DOHH2 (cell line): Measurements from ENCODE around the gene DAAM2.

Source experiments
- H3F3A ChIP-seq: fragments of 200-600 bp; sonication (generic), shearing (Covaris generic); 2 replicates; pipeline ENCODE4 v1.6.0; 2016; ENCODE audit warnings: antibody characterized with exemption, mild to moderate bottlenecking; ENCODE audit not compliant: control insufficient read depth, insufficient read depth
- H3K27ac ChIP-seq: fragments of 200-600 bp; sonication (generic); 2 replicates; pipeline ENCODE4 v1.5.1; 2014; ENCODE audit warnings: low read depth, mild to moderate bottlenecking, low read length, moderate library complexity
- H3K27me3 ChIP-seq: fragments of 200-600 bp; sonication (generic); 2 replicates; pipeline ENCODE4 v1.6.1; 2014; ENCODE audit warnings: mild to moderate bottlenecking, low read length, mixed read lengths; ENCODE audit not compliant: control insufficient read depth
- H3K36me3 ChIP-seq: fragments of 200-600 bp; sonication (generic); 2 replicates; pipeline ENCODE4 v1.6.1; 2014; ENCODE audit warnings: mild to moderate bottlenecking, low read length, moderate library complexity, mixed read lengths; ENCODE audit not compliant: control insufficient read depth
- H3K4me1 ChIP-seq: fragments of 200-600 bp; sonication (generic); 2 replicates; pipeline ENCODE4 v1.6.1; 2014; ENCODE audit warnings: mild to moderate bottlenecking, low read length, mixed read lengths; ENCODE audit not compliant: control insufficient read depth
- H3K4me2 ChIP-seq: fragments of 200-600 bp; sonication (generic); 2 replicates; pipeline ENCODE4 v1.6.0; 2014; ENCODE audit warnings: mild to moderate bottlenecking, low read length, moderate library complexity
- H3K4me3 ChIP-seq: fragments of 200-600 bp; sonication (generic); 2 replicates; pipeline ENCODE4 v1.5.1; 2014; ENCODE audit warnings: mild to moderate bottlenecking, low read length, mixed read lengths
- H3K79me2 ChIP-seq: fragments of 200-600 bp; sonication (generic); 2 replicates; pipeline ENCODE4 v1.6.1; 2014; ENCODE audit warnings: mild to moderate bottlenecking, low read length, mixed read lengths; ENCODE audit not compliant: control insufficient read depth
- H3K9me2 ChIP-seq: fragments of 200-600 bp; sonication (generic); replicated peaks from 2 replicates; pipeline ENCODE4 v1.6.1; 2014; ENCODE audit warnings: mild to moderate bottlenecking, low read length, mixed read lengths; ENCODE audit not compliant: control insufficient read depth
- H3K9me3 ChIP-seq: fragments of 200-600 bp; sonication (generic); 2 replicates; pipeline ENCODE4 v1.6.1; 2014; ENCODE audit warnings: antibody characterized with exemption, low read length, mixed read lengths; ENCODE audit not compliant: control insufficient read depth, insufficient read depth
- H4K20me1 ChIP-seq: fragments of 200-600 bp; sonication (generic); 2 replicates; pipeline ENCODE4 v1.6.0; 2014; ENCODE audit warnings: low read depth, mild to moderate bottlenecking, antibody characterized with exemption, low read length, moderate library complexity; ENCODE audit not compliant: control insufficient read depth, insufficient read depth
- EZH2phosphoT487 ChIP-seq: fragments of 200-600 bp; sonication (generic); IDR thresholded peaks from 2 replicates; pipeline ENCODE4 v1.6.1; 2017; ENCODE audit warnings: borderline replicate concordance, mild to moderate bottlenecking, antibody characterized with exemption, low read length, moderate library complexity, mixed read lengths
- TF ChIP-seq, protein P1 (sequence below): fragments of 200-600 bp; sonication (generic); IDR thresholded peaks from one replicate; pipeline ENCODE4 v1.5.1; 2014; ENCODE audit warnings: antibody characterized with exemption, mild to moderate bottlenecking, low read depth, low read length; ENCODE audit not compliant: poor library complexity, severe bottlenecking

DAAM2 gene

DNA sequence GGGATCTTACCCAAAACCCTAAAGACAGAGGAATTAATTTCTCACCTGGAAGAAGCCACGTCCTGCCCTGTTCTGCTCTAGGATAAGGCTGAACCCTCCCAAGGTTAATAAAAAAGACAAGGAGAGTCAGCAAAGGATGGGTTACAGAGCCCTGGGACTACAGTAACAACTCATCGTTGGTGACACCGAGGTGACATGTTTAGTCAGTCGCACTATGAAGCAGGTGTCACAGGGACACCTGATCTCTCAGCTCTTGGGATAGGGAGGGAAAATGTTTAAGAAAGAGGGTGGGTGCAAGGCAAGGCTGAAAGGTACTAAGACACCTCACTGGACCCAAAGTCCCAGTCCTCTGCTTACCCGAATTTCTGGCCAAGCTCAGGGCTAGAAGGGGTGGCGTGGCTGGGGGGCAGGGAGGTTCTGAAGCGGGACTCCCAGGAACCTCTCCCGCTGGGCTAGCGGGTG is 141.5 kb downstream of the DAAM2 start:
- TF ChIP-seq, protein P1, sequence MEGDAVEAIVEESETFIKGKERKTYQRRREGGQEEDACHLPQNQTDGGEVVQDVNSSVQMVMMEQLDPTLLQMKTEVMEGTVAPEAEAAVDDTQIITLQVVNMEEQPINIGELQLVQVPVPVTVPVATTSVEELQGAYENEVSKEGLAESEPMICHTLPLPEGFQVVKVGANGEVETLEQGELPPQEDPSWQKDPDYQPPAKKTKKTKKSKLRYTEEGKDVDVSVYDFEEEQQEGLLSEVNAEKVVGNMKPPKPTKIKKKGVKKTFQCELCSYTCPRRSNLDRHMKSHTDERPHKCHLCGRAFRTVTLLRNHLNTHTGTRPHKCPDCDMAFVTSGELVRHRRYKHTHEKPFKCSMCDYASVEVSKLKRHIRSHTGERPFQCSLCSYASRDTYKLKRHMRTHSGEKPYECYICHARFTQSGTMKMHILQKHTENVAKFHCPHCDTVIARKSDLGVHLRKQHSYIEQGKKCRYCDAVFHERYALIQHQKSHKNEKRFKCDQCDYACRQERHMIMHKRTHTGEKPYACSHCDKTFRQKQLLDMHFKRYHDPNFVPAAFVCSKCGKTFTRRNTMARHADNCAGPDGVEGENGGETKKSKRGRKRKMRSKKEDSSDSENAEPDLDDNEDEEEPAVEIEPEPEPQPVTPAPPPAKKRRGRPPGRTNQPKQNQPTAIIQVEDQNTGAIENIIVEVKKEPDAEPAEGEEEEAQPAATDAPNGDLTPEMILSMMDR, result no peak
- TF ChIP-seq EZH2phosphoT487, result no peak

DNA sequence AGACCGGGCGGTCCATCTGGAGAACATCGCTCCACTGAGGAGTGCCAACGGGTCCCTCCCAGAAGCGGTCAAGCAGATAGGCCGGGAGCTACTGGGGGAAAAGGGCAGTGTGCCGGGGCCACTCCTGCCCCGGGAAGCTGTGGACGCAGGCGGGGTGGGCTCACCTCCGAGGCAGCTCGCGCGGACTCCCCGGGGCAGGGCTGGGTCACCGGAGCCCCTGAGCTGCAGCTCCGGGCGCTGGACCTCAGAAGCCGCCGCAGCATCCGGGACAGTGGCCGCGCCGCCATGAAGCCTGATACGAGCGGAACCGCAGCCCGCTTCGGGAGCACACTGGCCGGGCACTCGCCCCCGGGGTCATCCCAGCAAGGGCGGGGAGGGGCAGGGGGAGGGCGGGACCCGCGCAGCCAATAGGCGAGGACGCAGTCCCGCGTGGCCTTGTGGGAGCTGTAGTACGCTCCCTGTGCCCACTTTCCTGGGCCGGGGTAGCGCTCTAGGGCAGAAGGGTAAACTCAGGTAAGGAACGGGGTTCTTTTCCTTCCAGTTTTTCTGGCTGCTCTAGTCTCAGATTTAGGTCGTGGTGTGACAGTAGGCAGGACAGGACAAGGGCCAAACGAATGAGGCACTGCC is 142.1 kb downstream of the DAAM2 start, which contains the start of gene MOCS1:
MOCS1 (minus strand) TSS at position 332 of the 627 bp plus-strand sequence; CDS start at position 287, 45 bp downstream.
- H3K4me3 ChIP-seq, result no peak within 1 kb of the TSS
- no peaks in the 10 kb centered on the region for H3K27me3 ChIP-seq
- no peaks in the 10 kb centered on the region for H3K9me2 ChIP-seq
- H3K79me2 ChIP-seq, result no peaks in the 10 kb centered on the region
- TF ChIP-seq EZH2phosphoT487, result no peak
- TF ChIP-seq, protein P1, result no peak
- H3K27ac ChIP-seq, result no peak within 1 kb of the TSS
- H3K4me2 ChIP-seq, result no peak within 1 kb of the TSS
- no peaks in the 10 kb centered on the region for H3K4me1 ChIP-seq
- H4K20me1 ChIP-seq, result no peaks in the 10 kb centered on the region
- no peaks in the 10 kb centered on the region for H3F3A ChIP-seq
- H3K9me3 ChIP-seq, result no peaks in the 10 kb centered on the region
- H3K36me3 ChIP-seq, result no peaks in the 10 kb centered on the region

More for the DNA sequence above, 141.5 kb downstream of the DAAM2 start:
- Histone ChIP-seq H3K27me3 (no peaks in the 10 kb centered on the region), H3F3A (no peaks in the 10 kb centered on the region), H3K36me3 (no peaks in the 10 kb centered on the region), H3K4me1 (no peaks in the 10 kb centered on the region), H4K20me1 (no peaks in the 10 kb centered on the region), H3K79me2 (no peaks in the 10 kb centered on the region), H3K27ac (no peak overlapping the region), H3K4me3 (no peak overlapping the region), H3K9me3 (no peaks in the 10 kb centered on the region), H3K4me2 (no peak overlapping the region), H3K9me2 (no peaks in the 10 kb centered on the region)

DNA sequence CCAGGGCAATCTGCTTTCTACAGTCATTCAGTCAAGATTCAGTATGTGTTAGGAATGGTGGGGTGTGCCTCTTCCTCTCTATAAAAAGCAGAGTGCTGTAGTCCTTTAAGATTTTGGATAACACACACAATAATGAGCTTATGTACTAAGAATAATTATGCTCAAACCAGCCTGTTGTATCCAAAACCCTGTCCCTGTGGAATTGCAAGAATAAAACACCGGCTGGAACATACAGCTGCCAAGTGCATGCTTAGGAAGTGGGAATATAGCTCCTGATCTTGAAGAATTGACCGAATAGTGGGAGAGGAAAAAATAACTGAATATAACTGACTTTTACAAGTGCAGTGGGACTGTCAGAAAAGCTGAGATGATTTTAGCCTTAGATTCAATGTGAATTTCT is 143.1 kb downstream of the DAAM2 start:
- no peaks in the 10 kb centered on the region for H3K9me2 ChIP-seq
- H3F3A ChIP-seq, result no peaks in the 10 kb centered on the region
- H3K4me1 ChIP-seq, result no peaks in the 10 kb centered on the region
- H3K27me3 ChIP-seq, result no peaks in the 10 kb centered on the region
- no peak overlapping the region for H3K27ac ChIP-seq
- no peak overlapping the region for H3K4me3 ChIP-seq
- no peaks in the 10 kb centered on the region for H3K36me3 ChIP-seq
- H3K79me2 ChIP-seq, result no peaks in the 10 kb centered on the region
- H3K9me3 ChIP-seq, result no peaks in the 10 kb centered on the region
- no peak for TF ChIP-seq EZH2phosphoT487
- TF ChIP-seq, protein P1, result no peak
- H4K20me1 ChIP-seq, result no peaks in the 10 kb centered on the region
- no peak overlapping the region for H3K4me2 ChIP-seq
